H9 (cell line): ENCODE data around the gene KRT74. TPM values are rescaled to one million over a fixed set of nuclear protein-coding genes. Genes with fewer than 3 reads are reported as not detected.

Experiments
- DNase-seq: peaks from one replicate; pipeline ENCODE4 v3.0.0-alpha.2; 2017
- H2AFZ ChIP-seq: one replicate; pipeline ENCODE4 v1.6.1; 2013; ENCODE audit warnings: mild to moderate bottlenecking, low read length, control low read depth, moderate library complexity
- H2AK5ac ChIP-seq: 2 replicates; pipeline ENCODE4 v1.6.1; 2013; ENCODE audit warnings: low read length, control low read depth, mixed read lengths; ENCODE audit not compliant: insufficient read length
- H2BK120ac ChIP-seq: one replicate; pipeline ENCODE4 v1.6.1; 2013; ENCODE audit warnings: low read depth, mild to moderate bottlenecking, low read length, control low read depth, inconsistent platforms; ENCODE audit not compliant: poor library complexity, severe bottlenecking
- H2BK12ac ChIP-seq: 2 replicates; pipeline ENCODE4 v1.6.1; 2013; ENCODE audit warnings: low read length, control low read depth, mixed read lengths, low read depth; ENCODE audit not compliant: insufficient read length
- H2BK15ac ChIP-seq: 2 replicates; pipeline ENCODE4 v1.6.1; 2013; ENCODE audit warnings: low read depth, low read length, control low read depth
- H2BK20ac ChIP-seq: one replicate; pipeline ENCODE4 v1.6.1; 2013; ENCODE audit warnings: low read depth, mild to moderate bottlenecking, low read length, control low read depth, inconsistent platforms; ENCODE audit not compliant: poor library complexity, severe bottlenecking
- H2BK5ac ChIP-seq: 2 replicates; pipeline ENCODE4 v1.6.1; 2013; ENCODE audit warnings: low read length, control low read depth, mixed read lengths; ENCODE audit not compliant: insufficient read length
- H3K14ac ChIP-seq: 2 replicates; pipeline ENCODE4 v1.6.1; 2013; ENCODE audit warnings: low read length, control low read depth; ENCODE audit not compliant: insufficient read depth
- H3K18ac ChIP-seq: 2 replicates; pipeline ENCODE4 v1.6.1; 2013; ENCODE audit warnings: low read depth, mild to moderate bottlenecking, mixed read lengths, low read length, control low read depth; ENCODE audit not compliant: insufficient read length
- H3K23ac ChIP-seq: 2 replicates; pipeline ENCODE4 v1.6.1; 2013; ENCODE audit warnings: low read length, control low read depth, mixed read lengths, low read depth; ENCODE audit not compliant: insufficient read length
- H3K23me2 ChIP-seq: 2 replicates; pipeline ENCODE4 v1.6.1; 2013; ENCODE audit warnings: low read depth, mild to moderate bottlenecking, mixed read lengths, low read length, control low read depth; ENCODE audit not compliant: insufficient read length, poor library complexity, severe bottlenecking
- H3K27ac ChIP-seq: 2 replicates; pipeline ENCODE4 v1.5.1; 2013; ENCODE audit warnings: low read length, control low read depth, mixed read lengths, low read depth; ENCODE audit not compliant: insufficient read length
- H3K27me3 ChIP-seq: 2 replicates; pipeline ENCODE4 v1.6.1; 2013; ENCODE audit warnings: low read length, control low read depth, inconsistent platforms; ENCODE audit not compliant: insufficient read depth
- H3K4ac ChIP-seq: 2 replicates; pipeline ENCODE4 v1.6.1; 2013; ENCODE audit warnings: low read depth, mild to moderate bottlenecking, control low read depth, inconsistent platforms, low read length, moderate library complexity
- H3K4me1 ChIP-seq: 2 replicates; pipeline ENCODE4 v1.6.1; 2013; ENCODE audit warnings: low read length, control low read depth, inconsistent platforms; ENCODE audit not compliant: insufficient read depth
- H3K4me2 ChIP-seq: 2 replicates; pipeline ENCODE4 v1.6.1; 2013; ENCODE audit warnings: low read length, control low read depth, mixed read lengths; ENCODE audit not compliant: insufficient read length, insufficient read depth
- H3K56ac ChIP-seq: 2 replicates; pipeline ENCODE4 v1.6.1; 2013; ENCODE audit warnings: low read depth, mild to moderate bottlenecking, mixed read lengths, low read length, control low read depth; ENCODE audit not compliant: insufficient read length
- H3K79me1 ChIP-seq: 2 replicates; pipeline ENCODE4 v1.6.1; 2013; ENCODE audit warnings: low read depth, mild to moderate bottlenecking, moderate library complexity, low read length, control low read depth, inconsistent platforms; ENCODE audit not compliant: insufficient read depth, poor library complexity, severe bottlenecking
- H3K79me2 ChIP-seq: 2 replicates; pipeline ENCODE4 v1.6.1; 2013; ENCODE audit warnings: low read length, control low read depth, inconsistent platforms; ENCODE audit not compliant: insufficient read depth
- H3K9ac ChIP-seq: 2 replicates; pipeline ENCODE4 v1.6.1; 2013; ENCODE audit warnings: low read length, control low read depth, mixed read lengths; ENCODE audit not compliant: insufficient read length; ENCODE audit errors: extremely low read depth
- H3K9me3 ChIP-seq: one replicate; pipeline ENCODE4 v1.6.1; 2013; ENCODE audit warnings: low read depth, low read length, inconsistent platforms; ENCODE audit not compliant: control insufficient read depth
- H3T11ph ChIP-seq: one replicate; pipeline ENCODE4 v1.6.1; 2013; ENCODE audit warnings: mild to moderate bottlenecking, low read length, control low read depth, inconsistent platforms
- H4K20me1 ChIP-seq: one replicate; pipeline ENCODE4 v1.6.1; 2013; ENCODE audit not compliant: control insufficient read depth, insufficient read length, insufficient read depth
- H4K5ac ChIP-seq: 2 replicates; pipeline ENCODE4 v1.6.1; 2013; ENCODE audit warnings: low read depth, mild to moderate bottlenecking, mixed read lengths, low read length, control low read depth; ENCODE audit not compliant: insufficient read length
- H4K8ac ChIP-seq: replicated peaks from 2 replicates; pipeline ENCODE4 v1.6.1; 2013; ENCODE audit warnings: low read length, control low read depth, mixed read lengths, low read depth; ENCODE audit not compliant: insufficient read length
- H4K91ac ChIP-seq: 2 replicates; pipeline ENCODE4 v1.6.1; 2013; ENCODE audit warnings: low read depth, mild to moderate bottlenecking, moderate library complexity, mixed read lengths, low read length, control low read depth; ENCODE audit not compliant: insufficient read length
- H3K27ac Mint-ChIP-seq, 3 experiments: 2 replicates in 2 of 3; 3 replicates in 1 of 3; pipeline ENCODE4 v1.8.0; 2020 to 2021; ENCODE audit warnings: mixed read lengths in 3 of 3, mild to moderate bottlenecking in 1 of 3, moderate library complexity in 1 of 3
- H3K27me3 Mint-ChIP-seq: 2 replicates; pipeline ENCODE4 v1.8.0; 2021; ENCODE audit warnings: low read depth, mild to moderate bottlenecking, moderate library complexity, mixed read lengths
- H3K36me3 Mint-ChIP-seq, 3 experiments: 2 replicates in 2 of 3; 3 replicates in 1 of 3; pipeline ENCODE4 v1.8.0; 2020 to 2021; ENCODE audit warnings: low read depth in 3 of 3, mixed read lengths in 3 of 3; ENCODE audit not compliant: insufficient read depth in 1 of 3
- H3K4me1 Mint-ChIP-seq, 2 experiments: 2 replicates each; pipeline ENCODE4 v1.8.0; 2020; ENCODE audit warnings: mixed read lengths in 2 of 2
- H3K4me3 Mint-ChIP-seq, 2 experiments: 2 replicates in 1 of 2; 3 replicates in 1 of 2; pipeline ENCODE4 v1.8.0; 2020 to 2021; ENCODE audit warnings: mild to moderate bottlenecking in 2 of 2, mixed read lengths in 2 of 2, moderate library complexity in 1 of 2
- H3K9me3 Mint-ChIP-seq, 2 experiments: 2 replicates in 1 of 2; 3 replicates in 1 of 2; pipeline ENCODE4 v1.8.0; 2020; ENCODE audit warnings: mild to moderate bottlenecking in 2 of 2, mixed read lengths in 2 of 2, moderate library complexity in 1 of 2
- WGBS: extraction: QIAGEN DNeasy Blood & Tissue Kit; methylation state at CpG from one replicate; pipeline ENCODE4 v1.1.7; 2013; ENCODE audit warnings: missing lambda C conversion rate, low lambda C conversion rate, mixed read lengths; ENCODE audit not compliant: insufficient read length; ENCODE audit errors: extremely low coverage; 5-methylcytosine and 5-hydroxymethylcytosine counted together
- total RNA-seq: library from RNA; stranded (reverse); gene quantifications from 2 replicates; pipeline ENCODE4 v1.2.1, GENCODE V29; 2021
- TF ChIP-seq, protein P1 (sequence below): fragments of 200-600 bp; sonication (generic); conservative IDR thresholded peaks from 3 replicates; pipeline ENCODE4 v1.8.0; 2021; ENCODE audit warnings: antibody characterized with exemption, mild to moderate bottlenecking

KRT74 gene
- total RNA-seq, 1 experiment from 2014 or later = not detected

DNA sequence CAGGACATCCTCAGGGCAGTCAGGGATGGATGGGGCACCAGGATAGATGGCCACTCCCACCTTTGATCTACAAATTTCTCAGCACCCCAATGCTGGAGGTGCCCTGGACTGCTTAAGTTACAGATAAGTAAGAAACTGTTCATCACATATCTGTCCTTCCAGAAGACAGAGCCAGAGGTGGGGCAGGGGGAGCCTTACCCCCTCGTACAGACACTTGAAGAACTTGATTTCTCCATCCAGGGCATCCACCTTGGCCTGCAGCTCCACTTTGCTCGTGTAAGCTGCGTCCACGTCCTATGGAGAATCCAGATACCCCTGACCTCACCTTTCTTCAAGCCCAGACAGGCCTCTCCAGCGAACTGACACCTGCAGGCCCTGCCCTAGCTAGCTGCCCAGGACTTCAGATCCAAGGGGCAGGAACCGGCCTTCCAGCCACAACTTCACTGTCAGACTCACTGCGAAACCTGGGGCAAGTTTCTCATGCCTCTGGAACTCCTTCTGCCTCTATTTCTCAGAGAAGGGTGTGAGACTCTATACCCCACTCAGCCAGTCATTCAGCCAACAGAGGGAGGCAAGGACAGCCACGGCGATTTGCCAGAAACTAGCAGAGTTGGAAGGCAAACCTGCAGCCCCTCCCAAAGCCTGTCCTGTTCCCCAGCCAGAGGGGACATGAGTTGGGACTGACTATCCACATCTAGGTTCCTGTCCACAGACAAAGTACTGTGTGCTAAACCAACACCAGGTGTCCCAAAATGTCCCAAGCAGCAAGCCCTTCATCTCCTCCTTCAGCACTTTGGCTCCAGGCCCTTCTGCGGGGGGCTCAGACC, 41.0 kb upstream of the KRT74 start:
- Histone ChIP-seq H3K18ac (no peak overlapping the region), H3T11ph (no peak overlapping the region), H3K9me3 (no peaks in the 10 kb centered on the region), H4K8ac (no peak overlapping the region), H4K20me1 (no peaks in the 10 kb centered on the region), H2BK12ac (no peak overlapping the region), H2BK20ac (no peak overlapping the region), H3K4me2 (no peak overlapping the region), H2AFZ (no peak overlapping the region), H3K79me2 (no peaks in the 10 kb centered on the region), H4K91ac (no peak overlapping the region), H2AK5ac (no peak overlapping the region), H4K5ac (no peak overlapping the region), H3K4me1 (no peaks in the 10 kb centered on the region), H3K27me3 (no peaks in the 10 kb centered on the region), H3K56ac (no peak overlapping the region), H3K79me1 (no peaks in the 10 kb centered on the region), H3K23me2 (no peaks in the 10 kb centered on the region), H2BK120ac (no peak overlapping the region), H3K27ac (no peak overlapping the region), H3K14ac (peak overlapping the region; percentile 10; the same call in 1 of the 2 replicates), H3K23ac (no peak overlapping the region), H3K9ac (no peak overlapping the region), H2BK15ac (no peak overlapping the region), H3K4ac (no peak overlapping the region), H2BK5ac (no peak overlapping the region)
- no peaks in the 10 kb centered on the region for H3K9me3 Mint-ChIP-seq
- H3K4me1 Mint-ChIP-seq = peaks cover 0 to 4% of the 10 kb centered on the region in 2 experiments; a peak in 2 of 4 replicates
- no peak overlapping the region for H3K4me3 Mint-ChIP-seq
- no CpG with 5 or more reads among the region's 10 CpGs for WGBS
- peaks cover 36% of the 10 kb centered on the region for H3K27me3 Mint-ChIP-seq
- DNase-seq = peak; percentile 21
- TF ChIP-seq, protein P1, sequence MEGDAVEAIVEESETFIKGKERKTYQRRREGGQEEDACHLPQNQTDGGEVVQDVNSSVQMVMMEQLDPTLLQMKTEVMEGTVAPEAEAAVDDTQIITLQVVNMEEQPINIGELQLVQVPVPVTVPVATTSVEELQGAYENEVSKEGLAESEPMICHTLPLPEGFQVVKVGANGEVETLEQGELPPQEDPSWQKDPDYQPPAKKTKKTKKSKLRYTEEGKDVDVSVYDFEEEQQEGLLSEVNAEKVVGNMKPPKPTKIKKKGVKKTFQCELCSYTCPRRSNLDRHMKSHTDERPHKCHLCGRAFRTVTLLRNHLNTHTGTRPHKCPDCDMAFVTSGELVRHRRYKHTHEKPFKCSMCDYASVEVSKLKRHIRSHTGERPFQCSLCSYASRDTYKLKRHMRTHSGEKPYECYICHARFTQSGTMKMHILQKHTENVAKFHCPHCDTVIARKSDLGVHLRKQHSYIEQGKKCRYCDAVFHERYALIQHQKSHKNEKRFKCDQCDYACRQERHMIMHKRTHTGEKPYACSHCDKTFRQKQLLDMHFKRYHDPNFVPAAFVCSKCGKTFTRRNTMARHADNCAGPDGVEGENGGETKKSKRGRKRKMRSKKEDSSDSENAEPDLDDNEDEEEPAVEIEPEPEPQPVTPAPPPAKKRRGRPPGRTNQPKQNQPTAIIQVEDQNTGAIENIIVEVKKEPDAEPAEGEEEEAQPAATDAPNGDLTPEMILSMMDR = no peak
- H3K36me3 Mint-ChIP-seq = no peaks in the 10 kb centered on the region
- H3K27ac Mint-ChIP-seq = peak overlapping the region in 1 of 3 experiments; percentile 28; a peak in 1 of 7 replicates
